ENCODE measurements around the gene HSPB1.
A peak's percentile ranks its signal among the peaks of the same experiment; 100 is the strongest.

Gene HSPB1

DNA sequence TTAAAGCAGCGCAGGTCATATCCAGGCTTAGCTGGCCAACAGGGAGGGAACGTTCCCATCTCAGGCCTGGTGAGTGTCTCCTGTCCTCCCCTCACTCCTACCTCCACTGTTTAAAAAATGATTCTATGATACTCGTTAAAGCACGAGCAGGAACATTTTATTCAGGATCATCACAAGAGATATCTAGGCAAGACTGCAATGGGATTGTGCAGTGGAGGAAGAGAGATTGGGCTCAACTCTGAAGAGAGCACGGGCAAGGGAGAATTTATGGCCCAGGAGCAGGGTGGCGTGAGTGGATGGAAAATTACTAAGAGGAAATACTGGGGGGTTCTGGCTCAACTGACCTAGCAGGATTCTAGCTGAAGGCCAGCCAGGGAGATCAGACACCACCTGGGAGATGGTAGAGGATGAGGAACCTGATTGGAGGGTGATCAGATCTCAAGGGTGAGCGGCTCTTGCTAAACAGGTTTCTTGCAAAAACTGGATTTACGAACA lies 9.0 kb upstream of the HSPB1 start:
- Histone ChIP-seq H3K4me1 (peaks cover 15% of the 10 kb centered on the region), H3K4me3 (ENCODE audit: low read depth, low read length) (no peak overlapping the region), H3K9me3 (no peaks in the 10 kb centered on the region), H3K27me3 (no peaks in the 10 kb centered on the region), H3K36me3 (no peaks in the 10 kb centered on the region)
- TF ChIP-seq CTCF (IDR thresholded peaks at IDR 0.05; ENCODE audit: low read depth, low read length) = no peak
- DNase-seq = no peak

DNA sequence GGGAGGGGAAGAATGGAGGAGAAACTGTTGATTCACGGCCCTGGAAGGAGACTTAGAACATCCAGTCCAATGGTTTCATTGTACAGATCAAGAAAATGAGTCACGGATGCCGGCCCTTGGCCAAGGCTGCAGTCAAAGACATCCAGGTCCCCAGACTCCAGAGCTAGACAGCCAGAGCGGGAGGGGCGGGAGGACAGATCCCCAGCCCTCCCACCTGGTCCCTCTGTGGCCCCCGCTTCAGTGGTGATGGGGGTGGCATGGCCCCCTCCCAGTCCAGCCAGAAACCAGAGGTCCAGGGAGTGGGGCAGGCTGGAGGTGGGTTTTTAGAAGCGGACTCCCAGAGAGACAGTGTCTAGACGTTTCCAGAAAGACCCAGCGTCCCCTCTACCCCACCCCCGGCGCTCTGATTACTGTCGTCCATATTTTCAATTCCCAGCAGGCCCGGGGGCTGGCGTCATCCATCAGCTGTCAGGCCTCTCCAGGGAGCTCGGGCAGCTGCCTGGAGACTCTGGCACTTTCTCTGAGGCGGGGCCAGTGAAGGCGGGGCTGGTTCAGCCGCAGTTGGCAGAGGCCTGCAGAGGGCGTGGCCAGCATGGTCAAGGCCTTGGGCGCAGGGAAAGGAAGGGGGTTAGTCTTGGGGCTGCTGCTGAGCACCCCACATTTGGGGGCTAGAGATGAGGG lies 8.0 kb upstream of the HSPB1 start:
- Histone ChIP-seq H3K4me3 (ENCODE audit: low read depth, low read length) (peak overlapping the region; percentile 54), H3K36me3 (no peaks in the 10 kb centered on the region), H3K4me1 (peaks cover 15% of the 10 kb centered on the region), H3K9me3 (no peaks in the 10 kb centered on the region), H3K27me3 (no peaks in the 10 kb centered on the region)
- DNase-seq = peak; percentile 99
- 0 out of 2 replicates have a peak, but pooled peaks have one; percentile 8 for TF ChIP-seq CTCF (IDR thresholded peaks at IDR 0.05; ENCODE audit: low read depth, low read length)

DNA sequence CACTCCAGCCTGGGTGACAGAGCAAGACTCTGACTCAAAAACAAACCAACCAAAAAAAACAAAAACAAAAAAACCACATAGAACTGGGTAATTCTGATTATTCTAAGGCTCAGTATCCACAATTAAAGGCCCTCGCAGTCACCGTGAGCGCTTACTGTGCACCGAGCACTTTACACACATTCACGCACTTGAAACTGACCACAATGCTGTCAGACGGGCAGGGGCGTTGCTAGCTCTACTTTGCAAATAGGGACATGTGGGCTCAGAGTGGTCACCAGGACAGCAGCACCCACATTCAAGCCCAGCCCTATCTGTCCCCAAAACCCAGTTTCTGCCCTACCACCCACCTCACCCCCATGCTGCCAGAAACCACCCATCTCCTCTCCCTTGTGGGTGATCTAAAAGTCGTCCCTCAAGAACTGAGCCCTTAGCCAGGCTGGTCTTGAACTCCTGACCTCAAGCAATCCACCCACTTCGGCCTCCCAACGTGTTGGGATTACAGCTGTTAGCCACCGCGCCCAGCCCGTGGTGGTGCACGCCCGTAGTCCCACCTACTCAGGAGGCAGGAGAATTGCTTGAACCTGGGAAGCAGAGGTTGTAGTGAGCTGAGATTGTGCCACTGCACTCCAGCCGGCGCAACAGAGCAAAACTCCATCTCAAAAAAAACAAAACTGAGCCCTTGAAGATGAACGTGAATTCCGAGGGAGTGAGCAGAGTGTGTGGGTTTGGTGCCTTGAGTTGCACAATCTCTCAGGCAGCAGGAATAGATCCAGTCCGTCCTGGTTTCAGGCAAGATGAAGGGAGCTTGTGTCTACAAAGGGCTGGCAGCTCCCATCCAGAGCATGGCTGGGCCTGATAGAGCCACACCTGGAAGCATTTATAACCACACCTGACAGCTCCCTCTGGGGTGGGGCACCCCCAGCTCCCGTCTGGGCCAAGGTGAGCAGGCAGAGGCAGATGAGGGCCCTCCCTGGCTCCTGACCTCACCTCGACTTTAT lies 5.4 kb upstream of the HSPB1 start:
- H3K36me3 ChIP-seq = no peaks in the 10 kb centered on the region
- H3K4me3 ChIP-seq (ENCODE audit: low read depth, low read length) = no peak overlapping the region
- no peak for DNase-seq

DNA sequence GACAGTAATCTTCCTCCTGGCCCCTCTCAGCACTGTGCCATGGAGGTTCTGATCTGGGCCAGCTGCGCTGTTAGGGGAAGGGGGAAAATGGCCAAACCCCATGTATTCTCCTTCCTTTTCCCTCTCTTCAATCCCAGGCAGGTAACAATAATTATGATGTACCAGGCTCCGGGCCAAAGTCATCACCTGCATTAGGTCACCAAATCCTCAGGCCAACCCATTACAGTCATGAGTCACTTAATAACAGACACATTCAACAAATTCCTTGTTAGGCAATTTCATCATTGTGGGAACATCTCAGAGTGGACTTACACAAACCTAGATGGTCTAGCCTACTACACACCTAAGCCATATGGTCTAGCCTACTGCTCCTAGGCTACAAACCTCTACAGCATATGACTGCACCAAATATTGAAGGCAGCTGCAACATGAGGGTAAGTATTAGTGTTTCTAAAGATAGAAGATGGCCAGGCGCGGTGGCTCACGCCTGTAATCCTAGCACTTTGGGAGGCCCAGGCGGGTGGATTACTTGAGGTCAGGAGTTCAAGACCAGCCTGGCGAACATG lies 2.2 kb upstream of the HSPB1 start:
- DNase-seq = no peak
- H3K4me3 ChIP-seq (ENCODE audit: low read depth, low read length) = no peak overlapping the region
- no peak for TF ChIP-seq CTCF (IDR thresholded peaks at IDR 0.05; ENCODE audit: low read depth, low read length)
- no peaks in the 10 kb centered on the region for H3K9me3 ChIP-seq
- H3K4me1 ChIP-seq = no peaks in the 10 kb centered on the region; the same call in 1 of the 2 replicates
- H3K36me3 ChIP-seq = peaks cover 5% of the 10 kb centered on the region; the same call in 1 of the 2 replicates
- no peaks in the 10 kb centered on the region for H3K27me3 ChIP-seq

More for the DNA sequence above, 5.4 kb upstream of the HSPB1 start:
- Histone ChIP-seq H3K27me3 (no peaks in the 10 kb centered on the region), H3K4me1 (peaks cover 11% of the 10 kb centered on the region), H3K9me3 (no peaks in the 10 kb centered on the region)
- no peak for TF ChIP-seq CTCF (IDR thresholded peaks at IDR 0.05; ENCODE audit: low read depth, low read length)

- peaks cover 5% of the 10 kb centered on the region; the same call in 1 of the 2 replicates for H3K36me3 ChIP-seq
- DNase-seq = no peak
- H3K27me3 ChIP-seq = no peaks in the 10 kb centered on the region
- H3K9me3 ChIP-seq = no peaks in the 10 kb centered on the region
- H3K4me3 ChIP-seq (ENCODE audit: low read depth, low read length) = no peak overlapping the region
- no peaks in the 10 kb centered on the region; the same call in 1 of the 2 replicates for H3K4me1 ChIP-seq
- TF ChIP-seq CTCF (IDR thresholded peaks at IDR 0.05; ENCODE audit: low read depth, low read length) = no peak
Observed at GRCh38 chr7:76301000-76301399, 1.5 kb upstream of the HSPB1 start.

All from BE2C (cell line).